ENCODE measurements around the gene SLC16A9.
"Not testable (repeated sequence)": the region's sequence is repeated elsewhere in the genome, so short reads cannot be mapped to it uniquely, and the experiment has no call there.

SLC16A9 gene

GRCh38 chr10:59648711-59649201 is 60.9 kb downstream of the SLC16A9 start:
- no peak overlapping the region for H3K27ac ChIP-seq
- TF ChIP-seq ZFX (IDR thresholded peaks at IDR 0.05; ENCODE audit: borderline replicate concordance) (no peak), CTCF (IDR thresholded peaks at IDR 0.05) (no peak)

GRCh38 chr10:59644841-59645240 is 64.8 kb downstream of the SLC16A9 start:
- TF ChIP-seq CTCF (IDR thresholded peaks at IDR 0.05) (no peak), ZFX (IDR thresholded peaks at IDR 0.05; ENCODE audit: borderline replicate concordance) (no peak)
- H3K27ac ChIP-seq = no peak overlapping the region

DNA sequence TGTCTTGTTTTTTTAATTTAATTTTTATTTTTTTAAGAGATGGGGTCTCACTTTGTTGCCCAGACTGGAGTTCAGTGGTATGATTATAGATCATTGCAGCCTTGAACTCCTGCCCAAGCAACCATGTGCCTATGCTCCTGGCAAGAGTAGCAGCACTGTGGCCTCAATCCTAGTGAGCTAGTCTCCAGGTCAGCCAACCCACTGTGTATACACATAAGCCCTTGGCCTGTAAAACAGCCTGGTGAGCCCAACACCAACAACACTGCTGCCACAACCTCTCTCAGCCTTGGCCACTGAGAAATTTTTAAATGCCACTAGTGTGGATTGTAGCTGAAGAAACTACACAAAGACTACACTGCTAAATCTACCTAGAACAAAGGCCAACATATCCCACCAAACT is 68.0 kb downstream of the SLC16A9 start:
- H3K27ac ChIP-seq = not testable (repeated sequence)

DNA sequence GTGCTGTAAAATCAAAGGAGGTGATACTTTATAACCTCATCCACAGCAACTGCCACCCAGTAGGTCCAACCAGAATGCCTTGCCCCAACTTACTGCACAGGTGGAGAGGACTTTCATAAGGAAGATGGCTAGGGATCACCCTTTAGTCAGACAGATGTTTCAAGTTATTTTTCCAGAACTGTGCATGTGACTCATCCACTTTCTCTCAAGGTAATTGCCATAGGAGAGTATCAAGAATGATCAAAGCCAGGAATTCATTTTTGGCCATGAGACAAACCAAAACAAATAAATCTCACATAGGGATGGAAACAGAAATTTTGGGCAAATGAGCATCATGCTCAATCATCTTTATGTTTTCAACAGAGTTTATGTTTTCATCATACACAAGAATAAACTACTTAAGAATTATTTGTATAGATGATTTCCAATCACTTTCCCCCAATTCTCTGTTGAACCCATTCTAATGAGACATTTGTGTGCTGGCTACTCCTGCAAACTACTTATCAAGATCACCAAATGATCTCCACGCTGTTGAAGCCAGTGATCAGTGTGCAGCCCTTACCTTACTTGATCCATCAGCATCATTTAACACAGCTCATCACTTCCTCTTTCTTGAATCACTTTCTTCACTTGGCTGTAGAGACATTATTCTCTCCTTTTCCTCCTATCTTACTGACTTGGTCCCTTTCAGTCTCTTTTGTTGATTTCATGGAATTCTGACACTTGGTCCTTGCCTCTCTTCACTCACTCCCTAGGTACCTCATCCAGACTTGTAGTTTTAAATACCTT is 74.0 kb downstream of the SLC16A9 start:
- no peak overlapping the region for H3K27ac ChIP-seq
- TF ChIP-seq ZFX (IDR thresholded peaks at IDR 0.05; ENCODE audit: borderline replicate concordance) = no peak
- TF ChIP-seq CTCF (IDR thresholded peaks at IDR 0.05) = no peak

- no peak for TF ChIP-seq ZFX (IDR thresholded peaks at IDR 0.05; ENCODE audit: borderline replicate concordance)
- H3K27ac ChIP-seq = no peak overlapping the region
Measured at GRCh38 chr10:59634102-59634501, 75.5 kb downstream of the SLC16A9 start.

- peak; percentile 13; the same call in 1 of the 2 replicates for TF ChIP-seq CTCF (IDR thresholded peaks at IDR 0.05)
- TF ChIP-seq ZFX (IDR thresholded peaks at IDR 0.05; ENCODE audit: borderline replicate concordance) = no peak
- no peak overlapping the region for H3K27ac ChIP-seq
Measured at GRCh38 chr10:59633063-59633462, 76.6 kb downstream of the SLC16A9 start.

- TF ChIP-seq CTCF (IDR thresholded peaks at IDR 0.05) = no peak
- H3K27ac ChIP-seq = no peak overlapping the region
Measured at GRCh38 chr10:59631882-59632807, 77.5 kb downstream of the SLC16A9 start.

- TF ChIP-seq ZFX (IDR thresholded peaks at IDR 0.05; ENCODE audit: borderline replicate concordance) (no peak), CTCF (IDR thresholded peaks at IDR 0.05) (no peak)
- H3K27ac ChIP-seq = no peak overlapping the region
Measured at GRCh38 chr10:59631237-59631636, 78.4 kb downstream of the SLC16A9 start.

Data from 22Rv1 (cell line).